Measurements from ENCODE around the gene FAM47E. TPM values are rescaled to one million over a fixed set of nuclear protein-coding genes. Genes with fewer than 3 reads are reported as not detected.

FAM47E gene
- polyA plus RNA-seq, 1 donor from 2014 or later: 3.7 TPM

DNA sequence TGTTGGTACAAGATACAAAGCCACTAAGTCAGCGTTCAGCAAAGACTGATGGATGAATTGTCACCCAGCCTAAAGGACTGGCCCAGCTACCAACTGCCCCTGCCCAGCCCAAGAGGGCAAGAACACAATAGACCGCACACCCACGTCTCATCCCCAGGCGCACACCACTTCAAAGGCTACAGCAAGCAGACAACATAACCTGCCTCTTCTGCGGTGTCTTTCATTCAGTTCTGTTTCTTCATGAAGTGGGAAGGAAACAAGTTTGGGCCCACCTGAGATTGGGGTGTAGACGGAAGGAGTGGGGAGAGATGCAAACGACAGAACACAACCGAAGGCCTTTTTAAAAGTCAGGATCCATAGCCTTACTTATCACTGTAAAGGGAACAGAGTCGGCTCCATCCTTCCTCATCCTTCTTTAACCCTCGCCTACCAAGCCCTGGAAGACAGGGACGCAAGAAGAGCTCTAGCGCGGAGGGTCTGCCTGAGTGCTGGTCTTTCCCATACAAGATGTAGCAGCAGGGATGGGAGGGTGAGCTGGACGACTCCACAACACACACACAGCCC is 38.6 kb upstream of the FAM47E start:
- Histone ChIP-seq H3K9me3 (ENCODE audit: low read length) (no peaks in the 10 kb centered on the region), H3K79me2 (replicated peaks; ENCODE audit: insufficient read depth, low read length) (peaks cover 50% of the 10 kb centered on the region), H4K20me1 (ENCODE audit: insufficient read depth) (no peaks in the 10 kb centered on the region), H3K36me3 (ENCODE audit: insufficient read depth, low read length) (peaks cover 12% of the 10 kb centered on the region), H2AFZ (ENCODE audit: low read depth, low read length) (peak overlapping the region; percentile 56), H3K27me3 (ENCODE audit: insufficient read depth, low read depth, low read length) (no peaks in the 10 kb centered on the region), H3K9ac (ENCODE audit: low read length) (peak overlapping the region; percentile 92), H3K9me2 (ENCODE audit: insufficient read depth, low read length) (no peaks in the 10 kb centered on the region), H3K27ac (ENCODE audit: low read length) (peak overlapping the region; percentile 92), H3K4me3 (ENCODE audit: low read length) (peak overlapping the region; percentile 92), H3F3A (ENCODE audit: insufficient read depth, low read length, poor library complexity, severe bottlenecking) (no peaks in the 10 kb centered on the region), H3K4me2 (ENCODE audit: low read length) (peak overlapping the region; percentile 92)
- TF ChIP-seq EP300 (conservative IDR thresholded peaks at IDR 0.05; ENCODE audit: poor library complexity, severe bottlenecking) (no peak), POLR2AphosphoS5 (IDR thresholded peaks at IDR 0.05) (no peak), TAF1 (IDR thresholded peaks at IDR 0.05; ENCODE audit: low read depth) (no peak), EZH2 (IDR thresholded peaks at IDR 0.05; ENCODE audit: borderline replicate concordance, insufficient read depth, low read length, poor library complexity, severe bottlenecking) (no peak), SMC3 (conservative IDR thresholded peaks at IDR 0.05; ENCODE audit: poor library complexity) (no peak), RAD21 (conservative IDR thresholded peaks at IDR 0.05) (no peak), MXI1 (conservative IDR thresholded peaks at IDR 0.05; ENCODE audit: poor library complexity, severe bottlenecking) (no peak)
- TF ChIP-seq, protein P1, sequence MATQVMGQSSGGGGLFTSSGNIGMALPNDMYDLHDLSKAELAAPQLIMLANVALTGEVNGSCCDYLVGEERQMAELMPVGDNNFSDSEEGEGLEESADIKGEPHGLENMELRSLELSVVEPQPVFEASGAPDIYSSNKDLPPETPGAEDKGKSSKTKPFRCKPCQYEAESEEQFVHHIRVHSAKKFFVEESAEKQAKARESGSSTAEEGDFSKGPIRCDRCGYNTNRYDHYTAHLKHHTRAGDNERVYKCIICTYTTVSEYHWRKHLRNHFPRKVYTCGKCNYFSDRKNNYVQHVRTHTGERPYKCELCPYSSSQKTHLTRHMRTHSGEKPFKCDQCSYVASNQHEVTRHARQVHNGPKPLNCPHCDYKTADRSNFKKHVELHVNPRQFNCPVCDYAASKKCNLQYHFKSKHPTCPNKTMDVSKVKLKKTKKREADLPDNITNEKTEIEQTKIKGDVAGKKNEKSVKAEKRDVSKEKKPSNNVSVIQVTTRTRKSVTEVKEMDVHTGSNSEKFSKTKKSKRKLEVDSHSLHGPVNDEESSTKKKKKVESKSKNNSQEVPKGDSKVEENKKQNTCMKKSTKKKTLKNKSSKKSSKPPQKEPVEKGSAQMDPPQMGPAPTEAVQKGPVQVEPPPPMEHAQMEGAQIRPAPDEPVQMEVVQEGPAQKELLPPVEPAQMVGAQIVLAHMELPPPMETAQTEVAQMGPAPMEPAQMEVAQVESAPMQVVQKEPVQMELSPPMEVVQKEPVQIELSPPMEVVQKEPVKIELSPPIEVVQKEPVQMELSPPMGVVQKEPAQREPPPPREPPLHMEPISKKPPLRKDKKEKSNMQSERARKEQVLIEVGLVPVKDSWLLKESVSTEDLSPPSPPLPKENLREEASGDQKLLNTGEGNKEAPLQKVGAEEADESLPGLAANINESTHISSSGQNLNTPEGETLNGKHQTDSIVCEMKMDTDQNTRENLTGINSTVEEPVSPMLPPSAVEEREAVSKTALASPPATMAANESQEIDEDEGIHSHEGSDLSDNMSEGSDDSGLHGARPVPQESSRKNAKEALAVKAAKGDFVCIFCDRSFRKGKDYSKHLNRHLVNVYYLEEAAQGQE (IDR thresholded peaks at IDR 0.05; ENCODE audit: borderline replicate concordance): no peak
- TF ChIP-seq, protein P2, sequence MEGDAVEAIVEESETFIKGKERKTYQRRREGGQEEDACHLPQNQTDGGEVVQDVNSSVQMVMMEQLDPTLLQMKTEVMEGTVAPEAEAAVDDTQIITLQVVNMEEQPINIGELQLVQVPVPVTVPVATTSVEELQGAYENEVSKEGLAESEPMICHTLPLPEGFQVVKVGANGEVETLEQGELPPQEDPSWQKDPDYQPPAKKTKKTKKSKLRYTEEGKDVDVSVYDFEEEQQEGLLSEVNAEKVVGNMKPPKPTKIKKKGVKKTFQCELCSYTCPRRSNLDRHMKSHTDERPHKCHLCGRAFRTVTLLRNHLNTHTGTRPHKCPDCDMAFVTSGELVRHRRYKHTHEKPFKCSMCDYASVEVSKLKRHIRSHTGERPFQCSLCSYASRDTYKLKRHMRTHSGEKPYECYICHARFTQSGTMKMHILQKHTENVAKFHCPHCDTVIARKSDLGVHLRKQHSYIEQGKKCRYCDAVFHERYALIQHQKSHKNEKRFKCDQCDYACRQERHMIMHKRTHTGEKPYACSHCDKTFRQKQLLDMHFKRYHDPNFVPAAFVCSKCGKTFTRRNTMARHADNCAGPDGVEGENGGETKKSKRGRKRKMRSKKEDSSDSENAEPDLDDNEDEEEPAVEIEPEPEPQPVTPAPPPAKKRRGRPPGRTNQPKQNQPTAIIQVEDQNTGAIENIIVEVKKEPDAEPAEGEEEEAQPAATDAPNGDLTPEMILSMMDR (IDR thresholded peaks at IDR 0.05; ENCODE audit: poor library complexity, severe bottlenecking): no peak

DNA sequence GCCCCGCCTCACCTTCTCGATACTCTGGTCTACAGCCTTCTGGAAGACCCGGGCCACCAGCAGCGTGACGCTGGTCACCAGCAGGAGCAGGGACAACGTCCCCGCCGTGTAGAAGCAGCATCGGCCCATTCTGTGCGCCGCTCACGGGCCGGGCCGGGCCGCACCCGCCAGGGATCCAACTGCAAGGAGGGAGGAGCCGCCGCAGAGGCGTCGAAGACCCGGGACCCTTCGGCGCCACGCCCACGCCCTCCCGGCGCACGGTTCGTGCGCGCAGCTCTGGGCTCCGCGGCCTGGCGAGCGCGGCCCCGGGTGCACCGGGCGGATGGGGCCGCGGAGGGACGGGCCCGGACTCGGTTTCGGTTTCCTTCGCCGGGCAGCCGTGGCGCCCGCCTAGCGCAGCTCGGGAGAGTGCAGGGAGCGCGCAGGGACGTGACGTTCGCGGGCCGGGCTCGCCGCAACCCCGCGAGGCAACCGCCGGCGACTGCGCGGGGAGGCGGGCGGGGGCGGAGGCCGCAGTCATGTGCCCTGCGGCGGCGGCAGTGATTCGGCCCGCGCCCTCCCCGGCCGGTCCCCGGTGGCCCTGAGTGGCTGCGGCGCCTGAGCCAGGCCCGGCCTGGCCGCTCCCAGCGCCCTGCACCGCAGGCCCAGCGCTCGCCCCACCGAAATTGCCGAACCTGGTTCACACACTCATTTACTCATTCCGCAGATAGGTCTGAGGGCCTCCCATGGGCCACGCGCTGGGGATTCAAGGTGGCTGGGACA is 37.9 kb upstream of the FAM47E start, which contains the start of gene SCARB2:
TSS of gene SCARB2 (minus strand) at position 410 of the 762 bp plus-strand sequence. CDS start at position 129, 281 bp downstream.
- peak within 1 kb of the TSS; percentile 92 for H3K4me3 ChIP-seq (ENCODE audit: low read length)
- H2AFZ ChIP-seq (ENCODE audit: low read depth, low read length): peak within 1 kb of the TSS; percentile 91
- TF ChIP-seq, protein P2 (IDR thresholded peaks at IDR 0.05; ENCODE audit: poor library complexity, severe bottlenecking): no peak
- TF ChIP-seq, protein P1 (IDR thresholded peaks at IDR 0.05; ENCODE audit: borderline replicate concordance): peak; percentile 59
- no peak for TF ChIP-seq TAF1 (IDR thresholded peaks at IDR 0.05; ENCODE audit: low read depth)
- TF ChIP-seq RAD21 (conservative IDR thresholded peaks at IDR 0.05): no peak
- TF ChIP-seq SMC3 (conservative IDR thresholded peaks at IDR 0.05; ENCODE audit: poor library complexity): peak; percentile 15
- TF ChIP-seq POLR2AphosphoS5 (IDR thresholded peaks at IDR 0.05): peak; percentile 78
- peak; percentile 72 for TF ChIP-seq MXI1 (conservative IDR thresholded peaks at IDR 0.05; ENCODE audit: poor library complexity, severe bottlenecking)
- no peak for TF ChIP-seq EZH2 (IDR thresholded peaks at IDR 0.05; ENCODE audit: borderline replicate concordance, insufficient read depth, low read length, poor library complexity, severe bottlenecking)
- peak; percentile 39 for TF ChIP-seq EP300 (conservative IDR thresholded peaks at IDR 0.05; ENCODE audit: poor library complexity, severe bottlenecking)
- H3K27me3 ChIP-seq (ENCODE audit: insufficient read depth, low read depth, low read length): no peaks in the 10 kb centered on the region
- H3K9ac ChIP-seq (ENCODE audit: low read length): peak within 1 kb of the TSS; percentile 92
- H4K20me1 ChIP-seq (ENCODE audit: insufficient read depth): no peaks in the 10 kb centered on the region
- peaks cover 43% of the 10 kb centered on the region for H3K79me2 ChIP-seq (replicated peaks; ENCODE audit: insufficient read depth, low read length)
- peak within 1 kb of the TSS; percentile 100 for H3K4me2 ChIP-seq (ENCODE audit: low read length)
- H3F3A ChIP-seq (ENCODE audit: insufficient read depth, low read length, poor library complexity, severe bottlenecking): no peaks in the 10 kb centered on the region
- H3K9me3 ChIP-seq (ENCODE audit: low read length): no peaks in the 10 kb centered on the region
- H3K9me2 ChIP-seq (ENCODE audit: insufficient read depth, low read length): no peaks in the 10 kb centered on the region
- peak within 1 kb of the TSS; percentile 92 for H3K27ac ChIP-seq (ENCODE audit: low read length)
- H3K36me3 ChIP-seq (ENCODE audit: insufficient read depth, low read length): peaks cover 6% of the 10 kb centered on the region

Measured in neural cell (in vitro differentiated cells).